Epithelial cell of esophagus (primary cell): ENCODE data around the gene NPIPA1.
"Not testable (repeated sequence)": the region's sequence is repeated elsewhere in the genome, so short reads cannot be mapped to it uniquely, and the experiment has no call there.

Source experiments
- DNase-seq: peaks from one replicate; pipeline ENCODE4 v3.0.0; 2010; ENCODE audit warnings: low read depth
- H3K4me3 ChIP-seq: 2 replicates; pipeline ENCODE4 v1.5.1; 2011; ENCODE audit warnings: mild to moderate bottlenecking, low read length, control low read depth
- TF ChIP-seq, protein P1 (sequence below): IDR thresholded peaks from 2 replicates; pipeline ENCODE4 v1.5.1; 2011; ENCODE audit warnings: low read depth, mild to moderate bottlenecking, low read length, control low read depth, inconsistent platforms; ENCODE audit not compliant: insufficient read depth; ENCODE audit errors: missing control alignments

The NPIPA1 gene

GRCh38 chr16:14958970-14959369 is 21.7 kb downstream of the NPIPA1 start:
- DNase-seq = peak; percentile 24
- no peak overlapping the region for H3K4me3 ChIP-seq
- TF ChIP-seq, protein P1, sequence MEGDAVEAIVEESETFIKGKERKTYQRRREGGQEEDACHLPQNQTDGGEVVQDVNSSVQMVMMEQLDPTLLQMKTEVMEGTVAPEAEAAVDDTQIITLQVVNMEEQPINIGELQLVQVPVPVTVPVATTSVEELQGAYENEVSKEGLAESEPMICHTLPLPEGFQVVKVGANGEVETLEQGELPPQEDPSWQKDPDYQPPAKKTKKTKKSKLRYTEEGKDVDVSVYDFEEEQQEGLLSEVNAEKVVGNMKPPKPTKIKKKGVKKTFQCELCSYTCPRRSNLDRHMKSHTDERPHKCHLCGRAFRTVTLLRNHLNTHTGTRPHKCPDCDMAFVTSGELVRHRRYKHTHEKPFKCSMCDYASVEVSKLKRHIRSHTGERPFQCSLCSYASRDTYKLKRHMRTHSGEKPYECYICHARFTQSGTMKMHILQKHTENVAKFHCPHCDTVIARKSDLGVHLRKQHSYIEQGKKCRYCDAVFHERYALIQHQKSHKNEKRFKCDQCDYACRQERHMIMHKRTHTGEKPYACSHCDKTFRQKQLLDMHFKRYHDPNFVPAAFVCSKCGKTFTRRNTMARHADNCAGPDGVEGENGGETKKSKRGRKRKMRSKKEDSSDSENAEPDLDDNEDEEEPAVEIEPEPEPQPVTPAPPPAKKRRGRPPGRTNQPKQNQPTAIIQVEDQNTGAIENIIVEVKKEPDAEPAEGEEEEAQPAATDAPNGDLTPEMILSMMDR = no peak

GRCh38 chr16:14961405-14962186 is 24.4 kb downstream of the NPIPA1 start:
- no peak overlapping the region for H3K4me3 ChIP-seq
- TF ChIP-seq, protein P1 = no peak
- no peak for DNase-seq

DNA sequence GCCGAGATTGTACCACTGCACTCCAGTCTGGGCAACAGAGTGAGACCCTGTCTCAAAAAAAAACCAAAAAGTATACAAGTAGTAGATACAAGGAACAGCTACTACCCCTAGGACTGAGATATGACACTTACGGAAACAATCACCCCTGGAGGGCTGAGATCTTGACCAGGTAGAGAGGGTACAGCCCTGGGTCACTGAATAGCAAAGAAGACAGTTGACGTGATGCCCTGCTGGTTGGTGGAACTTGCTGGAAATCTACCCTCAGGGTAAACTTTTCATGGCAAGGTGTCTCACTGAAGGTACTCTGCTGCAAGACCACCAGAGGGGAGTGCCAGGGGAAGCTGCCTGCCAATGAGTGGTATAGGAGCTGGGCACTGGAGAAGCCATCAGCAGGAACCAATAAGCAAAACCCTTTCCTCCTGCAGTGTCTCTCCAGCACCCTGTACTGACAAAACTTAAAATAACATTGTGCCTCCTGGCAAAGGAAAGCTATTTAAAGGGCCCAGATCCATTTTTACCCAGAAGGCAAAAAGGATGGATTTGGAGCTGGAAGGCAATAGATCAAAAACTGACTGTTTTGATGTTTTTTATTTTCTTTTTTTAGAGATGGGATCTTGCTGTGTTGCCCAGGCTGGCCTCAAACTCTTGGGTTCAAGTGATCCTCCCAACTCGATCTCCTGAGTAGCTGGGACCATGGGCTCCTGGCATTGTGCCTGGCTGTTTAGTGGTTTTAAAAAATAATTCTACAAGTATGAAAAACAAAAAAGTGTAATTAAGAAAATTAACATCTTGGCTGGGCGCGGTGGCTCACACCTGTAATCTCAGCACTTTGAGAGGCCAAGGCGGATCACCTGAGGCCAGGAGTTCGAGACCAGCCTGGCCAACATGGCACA is 26.3 kb downstream of the NPIPA1 start:
- TF ChIP-seq, protein P1 = no peak
- H3K4me3 ChIP-seq = no peak overlapping the region
- DNase-seq = no peak

GRCh38 chr16:14965328-14965727 is 28.1 kb downstream of the NPIPA1 start:
- DNase-seq = no peak
- TF ChIP-seq, protein P1 = no peak
- no peak overlapping the region for H3K4me3 ChIP-seq

DNA sequence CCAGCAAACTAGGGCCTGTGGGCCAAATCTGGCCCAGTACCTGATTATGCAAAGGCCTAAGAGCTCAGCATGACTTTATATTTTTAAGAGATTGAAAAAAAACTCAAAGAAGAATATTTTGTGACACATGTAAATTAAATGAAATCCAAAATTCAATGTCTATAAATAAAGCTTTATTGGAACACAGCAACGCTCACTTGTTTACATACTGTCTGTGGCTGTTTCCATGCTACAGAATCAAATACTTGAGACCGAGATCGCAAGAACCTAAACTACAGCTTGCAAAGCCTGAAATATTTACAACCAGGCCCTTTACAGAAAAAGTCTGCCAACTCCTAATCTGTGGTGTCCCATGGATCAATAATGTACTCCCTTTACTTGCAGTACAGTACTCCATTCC is 32.6 kb downstream of the NPIPA1 start:
- not testable (repeated sequence) for DNase-seq

DNA sequence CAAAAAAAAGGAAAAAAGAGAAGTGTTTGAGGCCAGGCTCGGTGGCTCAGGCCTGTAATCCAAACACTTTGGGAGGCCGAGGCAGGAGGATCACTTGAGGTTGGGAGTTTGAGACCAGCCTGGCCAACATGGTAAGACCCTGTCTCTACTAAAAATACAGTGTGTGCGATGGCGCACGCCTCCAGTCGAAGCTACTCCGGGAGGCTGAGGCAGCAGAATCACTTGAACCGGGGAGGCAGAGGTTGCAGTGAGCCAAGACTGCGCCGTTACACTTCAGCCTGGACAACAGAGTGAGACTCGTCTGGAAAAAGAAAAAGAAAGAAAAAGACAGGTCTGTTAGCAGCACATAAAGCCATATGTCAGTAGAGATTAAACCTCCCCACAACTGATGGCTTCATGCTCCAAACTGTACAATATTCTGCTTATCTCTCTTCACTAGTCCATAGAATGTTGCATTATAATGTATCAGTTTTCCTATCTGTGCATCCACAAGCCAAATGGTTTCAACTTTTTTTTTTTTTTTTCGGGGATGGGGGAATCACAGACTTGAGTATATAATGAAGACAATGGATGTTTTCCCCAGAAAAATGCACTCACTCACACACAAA is 34.5 kb downstream of the NPIPA1 start:
- not testable (repeated sequence) for DNase-seq, H3K4me3 ChIP-seq

More for the DNA sequence above, 32.6 kb downstream of the NPIPA1 start:
- H3K4me3 ChIP-seq = not testable (repeated sequence)

DNA sequence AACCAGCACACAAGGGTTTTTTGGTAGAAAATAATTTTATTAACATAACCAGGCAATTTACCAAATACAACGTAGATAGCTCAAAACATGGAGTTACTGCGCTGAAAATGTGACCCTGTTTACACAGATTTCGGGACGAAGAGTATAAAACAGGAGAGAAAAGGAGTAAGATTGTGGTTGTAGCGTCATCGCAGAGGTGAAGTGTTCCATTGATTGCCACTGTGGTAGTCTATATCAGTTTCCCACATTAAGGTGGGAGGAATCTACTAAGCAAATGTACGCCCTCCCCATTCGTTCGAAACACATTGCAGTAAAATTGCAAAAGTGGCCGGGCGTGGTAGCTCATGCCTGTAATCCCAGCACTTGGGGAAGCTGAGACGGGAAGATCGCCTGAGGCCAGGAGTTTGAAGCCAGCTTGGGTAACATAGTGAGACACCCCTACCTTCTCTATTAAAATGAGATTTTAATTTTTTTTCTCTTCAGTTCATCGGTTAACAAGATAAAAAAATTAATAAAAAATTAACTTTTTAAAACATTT is 36.6 kb downstream of the NPIPA1 start:
- peak; percentile 28 for DNase-seq
- H3K4me3 ChIP-seq = peak overlapping the region; percentile 74

- peak; percentile 61 for DNase-seq
Measured at GRCh38 chr16:14974331-14974655, 37.0 kb downstream of the NPIPA1 start.

DNA sequence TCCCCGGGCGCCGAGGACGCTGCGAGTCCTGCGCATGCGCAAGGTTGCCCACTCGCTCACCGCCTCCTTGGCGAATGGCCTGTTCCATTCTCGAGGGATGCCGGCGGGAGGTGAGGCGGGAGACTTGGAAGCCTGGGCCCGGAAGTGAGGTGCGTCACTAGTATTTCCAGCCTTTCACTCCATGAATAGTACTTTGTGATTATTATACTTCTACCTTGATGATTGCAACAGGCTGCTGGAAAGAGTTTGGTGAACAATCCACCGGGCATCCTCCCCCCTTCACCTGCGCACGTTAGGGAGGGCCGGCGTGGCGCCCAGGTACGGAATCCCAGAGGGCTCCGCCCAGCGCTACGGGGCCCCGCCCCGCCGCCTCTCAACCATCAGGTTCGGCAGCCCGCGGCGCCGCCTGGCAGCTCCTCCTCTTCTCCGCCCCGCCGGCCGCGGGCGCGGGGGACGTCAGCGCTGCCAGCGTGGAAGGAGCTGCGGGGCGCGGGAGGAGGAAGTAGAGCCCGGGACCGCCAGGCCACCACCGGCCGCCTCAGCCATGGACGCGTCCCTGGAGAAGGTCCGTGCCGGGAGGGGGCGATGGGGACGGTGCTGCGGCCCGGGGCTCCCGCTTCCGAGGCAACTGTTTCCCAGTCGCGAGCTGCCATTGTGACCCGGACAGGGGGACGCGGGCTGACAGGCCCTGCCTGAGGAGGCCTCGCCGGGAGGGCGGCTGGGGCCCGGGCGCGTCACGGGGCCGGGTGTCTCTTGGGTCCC is 37.6 kb downstream of the NPIPA1 start, which contains the start of gene PDXDC1:
TSS of gene PDXDC1 (plus strand) at position 371 of the 762 bp plus-strand sequence. CDS start at position 545, 174 bp downstream.
- H3K4me3 ChIP-seq = peak within 1 kb of the TSS; percentile 74
- DNase-seq = peak; percentile 98

More at GRCh38 chr16:14974331-14974655, 37.0 kb downstream of the NPIPA1 start:
- peak overlapping the region; percentile 74 for H3K4me3 ChIP-seq

GRCh38 chr16:14975418-14976194 is 38.4 kb downstream of the NPIPA1 start:
- peak overlapping the region; percentile 74 for H3K4me3 ChIP-seq
- peak; percentile 40 for DNase-seq

- DNase-seq, H3K4me3 ChIP-seq: not testable (repeated sequence)
Measured at GRCh38 chr16:14976971-14977736, 39.9 kb downstream of the NPIPA1 start.
